Renal pelvis (tissue), 4 donors: ENCODE results near the gene DNAJC25. TPM values are rescaled to one million over a fixed set of nuclear protein-coding genes. Genes with fewer than 3 reads are reported as not detected.
A peak's percentile ranks its signal among the peaks of the same experiment; 100 is the strongest.
"Not testable (repeated sequence)": the region's sequence is repeated elsewhere in the genome, so short reads cannot be mapped to it uniquely, and the experiment has no call there.

Experiments used
- DNase-seq: peaks from one replicate; pipeline ENCODE4 v3.0.0-alpha.2; 2013
- polyA plus RNA-seq, 3 donors: library from polyadenylated mRNA; unstranded; fragments of 120-200 nt; gene quantifications; one replicate each; pipeline ENCODE4 v1.2.1, GENCODE V29; 2013; ENCODE audit not compliant: insufficient read length in 3 of 3

The DNAJC25 gene
- polyA plus RNA-seq, 3 donors: 13.3 to 15.2 (median 14.0) TPM

- DNase-seq: peak; percentile 44
These were observed 30.8 kb downstream of the DNAJC25 start for GRCh38 chr9:111661802-111662521.

GRCh38 chr9:111662576-111663300 is 31.6 kb downstream of the DNAJC25 start:
- DNase-seq: peak; percentile 2

GRCh38 chr9:111663301-111663823 is 32.2 kb downstream of the DNAJC25 start:
- DNase-seq: no peak

- no peak for DNase-seq
These were observed 37.0 kb downstream of the DNAJC25 start for GRCh38 chr9:111668026-111668573.

GRCh38 chr9:111668601-111669000 is 37.5 kb downstream of the DNAJC25 start:
- DNase-seq: not testable (repeated sequence)

GRCh38 chr9:111674319-111674718 is 43.2 kb downstream of the DNAJC25 start:
- no peak for DNase-seq

GRCh38 chr9:111676116-111676515 is 45.0 kb downstream of the DNAJC25 start:
- DNase-seq: no peak

GRCh38 chr9:111678293-111678692 is 47.2 kb downstream of the DNAJC25 start:
- DNase-seq: no peak

GRCh38 chr9:111679199-111679598 is 48.1 kb downstream of the DNAJC25 start:
- DNase-seq: no peak

- DNase-seq: no peak
These were observed 52.3 kb downstream of the DNAJC25 start for GRCh38 chr9:111683392-111683791.

- DNase-seq: peak; percentile 36
These were observed 60.7 kb downstream of the DNAJC25 start for GRCh38 chr9:111691672-111692329.

- DNase-seq: no peak
These were observed 65.7 kb downstream of the DNAJC25 start for GRCh38 chr9:111696796-111697195.

GRCh38 chr9:111700776-111701175 is 69.6 kb downstream of the DNAJC25 start:
- no peak for DNase-seq

Other genes starting within 250 kb of the DNAJC25 start
- gene ECPAS, start 147.0 kb upstream of the DNAJC25 start, polyA plus RNA-seq: 10 to 100 TPM; 74.0 to 89.7 (median 77.7) TPM
- 1 to 10 TPM; 1.9 to 6.4 (median 3.5) TPM for gene ZNF483, start 106.2 kb upstream of the DNAJC25 start, polyA plus RNA-seq
- 100 to 1,000 TPM; 146 to 291 (median 273) TPM for gene PTGR1, start 31.7 kb upstream of the DNAJC25 start, polyA plus RNA-seq
- 10 to 100 TPM; 46.9 to 50.4 (median 48.9) TPM for gene GNG10, start 30.3 kb downstream of the DNAJC25 start, polyA plus RNA-seq
- gene SHOC1, start 163.6 kb downstream of the DNAJC25 start, polyA plus RNA-seq: under 1 TPM; 0.61 to 0.92 (median 0.67) TPM